Aorta (tissue), 5 donors: ENCODE data around the gene SLC6A17. TPM values are rescaled to one million over a fixed set of nuclear protein-coding genes. Genes with fewer than 3 reads are reported as not detected.

Source experiments
- ATAC-seq: fragments of 200-7000 bp; cut with Tn5 transposase; one replicate; pipeline ENCODE4 v1.9.1; 2022; ENCODE audit warnings: moderate library complexity; ENCODE audit not compliant: low FRiP score
- DNase-seq, 2 donors: peaks; one replicate each; pipeline ENCODE4 v3.0.0-alpha.2; 2020
- H3K27ac ChIP-seq, 2 donors: one replicate each; pipeline ENCODE4 v1.5.1; 2013; ENCODE audit warnings: low read length in 2 of 2, mild to moderate bottlenecking in 2 of 2, moderate library complexity in 2 of 2, control low read depth in 1 of 2, inconsistent platforms in 1 of 2, low read depth in 1 of 2
- H3K27me3 ChIP-seq, 2 donors: one replicate each; pipeline ENCODE4 v1.6.1; 2013; ENCODE audit warnings: control low read depth in 1 of 2, low read length in 1 of 2, mild to moderate bottlenecking in 1 of 2, moderate library complexity in 1 of 2; ENCODE audit not compliant: insufficient read depth in 2 of 2, control insufficient read depth in 1 of 2
- H3K36me3 ChIP-seq, 2 donors: one replicate each; pipeline ENCODE4 v1.6.1; 2013; ENCODE audit warnings: control low read depth in 1 of 2, low read length in 1 of 2, mild to moderate bottlenecking in 1 of 2; ENCODE audit not compliant: insufficient read depth in 2 of 2, control insufficient read depth in 1 of 2
- H3K4me1 ChIP-seq, 2 donors: one replicate each; pipeline ENCODE4 v1.6.1; 2013; ENCODE audit warnings: low read length in 2 of 2, control low read depth in 1 of 2, mild to moderate bottlenecking in 1 of 2, moderate library complexity in 1 of 2; ENCODE audit not compliant: insufficient read depth in 2 of 2, control insufficient read depth in 1 of 2
- H3K4me3 ChIP-seq, 2 donors: one replicate each; pipeline ENCODE4 v1.5.1; 2013; ENCODE audit warnings: low read length in 2 of 2, control low read depth in 1 of 2, mild to moderate bottlenecking in 1 of 2
- H3K9me3 ChIP-seq: one replicate; pipeline ENCODE4 v1.6.1; 2013; ENCODE audit warnings: mild to moderate bottlenecking, low read length; ENCODE audit not compliant: control insufficient read depth
- WGBS, 2 donors: extraction: QIAGEN DNeasy Blood & Tissue Kit; methylation state at CpG; one replicate each; pipeline ENCODE4 v1.1.7; 2013; 5-methylcytosine and 5-hydroxymethylcytosine counted together
- intact Hi-C, 2 donors: fragments of 100-400 bp; cut with DNase I; formaldehyde crosslinking; loops; one replicate each; pipeline versions ENCODE4 v1.14.2 to v1.15.0; 2022
- polyA plus RNA-seq, 2 donors: library from polyadenylated mRNA; stranded (reverse); fragments of 200-250 nt; gene quantifications; one replicate each; pipeline ENCODE4 v1.2.3, GENCODE V29; 2013
- total RNA-seq, 2 donors: library from RNA; stranded (reverse); fragmentation: NEBNext Ultra II Directional; extraction: Animal tissue kit (Norgen Biotek cat#: 25700); gene quantifications; one replicate each; pipeline ENCODE4 v1.2.1, GENCODE V29; 2021
- donor health status: healthy with polysubstance abuse.
- donor health status: Bipolar disorder and iron deficiency.
- donor health status: DM: no; HTN: no; CAD: no.
- donor health status: DM: no; HTN: no; CAD: no.
- donor health status: DM: yes; HTN: yes; CAD: no.

The SLC6A17 gene
- total and polyA plus RNA-seq, 4 donors = 0.18 to 0.49 (median 0.21) TPM; not detected in 1

DNA sequence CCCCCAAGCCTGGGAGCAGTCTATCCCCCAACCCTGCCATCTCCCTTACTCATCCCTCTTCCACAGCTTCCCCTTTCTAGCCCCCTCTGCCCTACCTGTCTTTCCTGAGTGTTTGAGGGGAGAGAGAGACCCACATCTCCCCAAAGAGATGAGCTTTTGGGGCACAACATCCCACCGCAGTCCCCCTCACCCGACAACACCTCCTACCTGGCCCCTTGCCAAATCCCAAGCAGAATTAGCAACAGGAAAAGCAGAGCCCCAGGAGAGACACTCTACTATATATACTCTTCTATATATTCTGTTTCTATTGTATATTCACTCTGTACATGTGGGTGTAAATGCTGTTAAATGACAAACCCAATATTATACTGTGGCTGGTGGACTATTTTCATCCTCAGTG lies 49.9 kb downstream of the SLC6A17 start:
- Histone ChIP-seq H3K27me3 (no peaks in the 10 kb centered on the region), H3K36me3 (no peaks in the 10 kb centered on the region), H3K9me3 (no peaks in the 10 kb centered on the region), H3K27ac (no peak overlapping the region), H3K4me3 (no peak overlapping the region), H3K4me1 (no peaks in the 10 kb centered on the region)
- WGBS, 2 donors = 15 to 20% methylated on average over 2 of the region's 2 CpGs
- ATAC-seq (no peak), DNase-seq (no peak)
- intact Hi-C loops = loop anchor here in 1 of 2 donors (10.0 kb wide), 1 partner anchor 295 kb away; no protein-coding TSS in a partner anchor

DNA sequence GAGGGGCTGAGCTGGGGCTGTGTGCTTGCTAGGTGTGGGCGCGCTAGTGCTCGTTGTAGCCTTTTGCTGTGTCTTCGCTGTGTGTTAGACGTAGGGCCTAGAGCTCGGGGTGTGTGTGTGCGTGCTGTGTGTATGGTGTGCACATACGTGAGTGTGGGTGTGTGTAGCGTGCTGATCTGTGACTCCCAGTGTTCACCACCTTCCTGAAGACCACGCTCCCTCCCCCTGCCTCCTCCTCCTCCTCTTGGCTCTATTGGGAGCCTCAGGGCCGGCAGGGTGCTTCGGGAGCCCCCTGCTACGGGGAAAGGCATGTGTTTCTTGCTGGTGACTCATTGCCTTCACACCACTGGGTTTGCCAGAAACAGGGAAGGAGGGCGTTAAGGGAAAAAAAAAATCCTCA lies 50.4 kb downstream of the SLC6A17 start:
- Histone ChIP-seq H3K4me3 (no peak overlapping the region), H3K27me3 (no peaks in the 10 kb centered on the region), H3K27ac (no peak overlapping the region), H3K9me3 (no peaks in the 10 kb centered on the region), H3K36me3 (no peaks in the 10 kb centered on the region), H3K4me1 (no peaks in the 10 kb centered on the region)
- WGBS, 2 donors = 65% methylated on average over 14 of the region's 14 CpGs
- DNase-seq (no peak), ATAC-seq (no peak)
- intact Hi-C loops = loop anchor here in 1 of 2 donors (10.0 kb wide), 1 partner anchor 294 kb away; no protein-coding TSS in a partner anchor

DNA sequence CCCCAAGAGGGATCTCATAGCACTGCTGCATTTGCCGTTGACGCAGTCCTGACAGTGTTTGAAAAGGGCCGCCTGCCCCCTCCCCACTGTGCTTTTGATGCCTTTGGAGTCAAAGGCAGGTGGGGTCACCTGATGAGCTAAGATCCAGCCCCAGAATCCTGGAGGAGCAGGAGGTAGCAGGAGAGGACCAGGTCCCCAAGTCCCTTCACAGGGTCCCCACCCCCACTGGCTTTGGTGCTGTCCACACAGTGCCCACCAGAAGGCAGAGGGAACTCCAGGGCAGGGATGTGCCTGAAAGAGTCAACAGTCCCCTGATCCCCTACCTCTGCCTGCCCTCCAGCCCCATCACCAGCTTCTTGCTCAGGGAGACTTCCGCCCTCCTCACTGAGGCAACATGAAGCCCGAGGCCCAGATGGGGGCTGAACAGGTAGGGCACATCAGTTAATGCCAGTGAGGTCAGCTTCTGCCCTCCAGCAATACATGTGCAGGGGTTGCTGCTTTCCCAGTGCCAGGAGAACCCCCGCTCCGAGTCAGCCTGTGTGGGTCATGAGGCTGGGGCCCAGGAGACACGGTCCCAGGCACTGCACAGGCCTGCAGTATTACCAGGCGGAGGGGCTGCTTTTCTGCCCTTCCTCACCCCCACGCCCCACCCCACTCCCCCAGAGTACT lies 51.0 kb downstream of the SLC6A17 start:
- WGBS, 2 donors = 92 to 97% methylated on average over 10 of the region's 10 CpGs
- DNase-seq (no peak), ATAC-seq (no peak)
- Histone ChIP-seq H3K36me3 (no peaks in the 10 kb centered on the region), H3K27ac (no peak overlapping the region), H3K4me3 (no peak overlapping the region), H3K4me1 (no peaks in the 10 kb centered on the region), H3K9me3 (no peaks in the 10 kb centered on the region), H3K27me3 (no peaks in the 10 kb centered on the region)
- intact Hi-C loops = loop anchor here in 1 of 2 donors (10.0 kb wide), 1 partner anchor 294 kb away; no protein-coding TSS in a partner anchor

DNA sequence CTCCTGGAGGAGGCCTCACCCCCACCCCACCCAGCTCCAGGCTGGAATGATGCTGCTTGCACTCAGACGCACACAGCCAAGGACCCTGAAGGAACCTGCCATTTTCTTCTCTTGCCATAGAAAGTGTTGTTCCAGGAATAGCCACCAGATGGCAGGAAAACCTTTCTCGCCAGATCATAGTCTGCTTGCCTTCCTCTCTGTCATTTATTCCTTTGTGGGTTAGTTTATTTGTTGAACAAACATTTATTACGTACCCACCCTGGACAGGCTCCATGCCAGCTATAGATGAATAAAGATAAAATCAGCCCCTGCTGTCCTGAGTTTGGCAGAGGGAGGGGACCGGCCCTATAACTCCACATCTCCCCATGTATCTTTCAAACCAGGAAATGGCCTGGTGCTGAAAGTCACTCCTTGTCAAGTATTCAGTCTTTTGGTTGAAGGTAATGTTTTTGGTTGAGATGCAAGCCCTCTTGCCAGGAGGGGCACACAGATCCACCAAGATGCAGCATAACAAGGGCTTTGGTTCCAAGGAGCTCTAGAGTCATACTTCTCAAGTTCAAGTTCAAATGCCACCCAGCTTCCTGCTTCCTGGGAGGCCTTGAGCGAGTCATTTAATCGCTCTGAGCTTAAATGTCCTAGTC lies 52.8 kb downstream of the SLC6A17 start:
- Histone ChIP-seq H3K4me3 (no peak overlapping the region), H3K27ac (no peak overlapping the region), H3K4me1 (no peaks in the 10 kb centered on the region), H3K9me3 (no peaks in the 10 kb centered on the region), H3K27me3 (no peaks in the 10 kb centered on the region), H3K36me3 (no peaks in the 10 kb centered on the region)
- no peak for DNase-seq
- peak; percentile 47 for ATAC-seq
- intact Hi-C loops = loop anchor here (2.0 to 10.0 kb wide), 2 partner anchors 258 to 292 kb away; no protein-coding TSS in a partner anchor
- WGBS, 2 donors = 34 to 37% methylated on average over 6 of the region's 6 CpGs

DNA sequence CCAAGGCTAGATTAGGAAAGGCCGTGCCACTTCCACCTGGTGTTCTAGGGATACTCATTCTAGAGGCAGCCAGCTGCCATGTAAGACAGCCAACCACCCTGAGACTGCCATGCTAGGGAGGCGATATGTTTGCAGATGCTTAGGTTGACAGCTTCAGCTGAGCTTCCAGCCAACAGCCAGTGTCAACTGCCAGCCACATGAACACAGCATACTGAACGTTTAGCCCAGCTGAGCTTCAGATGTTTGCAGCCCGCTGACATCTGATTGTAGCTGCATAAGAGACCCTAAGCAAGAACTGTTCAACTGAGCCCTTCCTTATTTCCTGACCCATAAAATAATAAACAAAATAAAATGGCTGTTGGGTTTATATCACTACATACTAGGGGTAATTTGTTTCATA lies 54.9 kb downstream of the SLC6A17 start:
- no peaks in the 10 kb centered on the region for H3K36me3 ChIP-seq
- no peaks in the 10 kb centered on the region for H3K9me3 ChIP-seq
- H3K27ac ChIP-seq = no peak overlapping the region
- 86% methylated on average over 4 of the region's 4 CpGs for WGBS, 2 donors
- no peaks in the 10 kb centered on the region for H3K27me3 ChIP-seq
- no peak overlapping the region for H3K4me3 ChIP-seq
- H3K4me1 ChIP-seq = no peaks in the 10 kb centered on the region
- ATAC-seq = no peak
- intact Hi-C loops = loop anchor here in 1 of 2 donors (5.0 to 10.0 kb wide), 2 partner anchors 202 to 290 kb away; partner anchors contain the start of gene LAMTOR5
- DNase-seq = no peak

DNA sequence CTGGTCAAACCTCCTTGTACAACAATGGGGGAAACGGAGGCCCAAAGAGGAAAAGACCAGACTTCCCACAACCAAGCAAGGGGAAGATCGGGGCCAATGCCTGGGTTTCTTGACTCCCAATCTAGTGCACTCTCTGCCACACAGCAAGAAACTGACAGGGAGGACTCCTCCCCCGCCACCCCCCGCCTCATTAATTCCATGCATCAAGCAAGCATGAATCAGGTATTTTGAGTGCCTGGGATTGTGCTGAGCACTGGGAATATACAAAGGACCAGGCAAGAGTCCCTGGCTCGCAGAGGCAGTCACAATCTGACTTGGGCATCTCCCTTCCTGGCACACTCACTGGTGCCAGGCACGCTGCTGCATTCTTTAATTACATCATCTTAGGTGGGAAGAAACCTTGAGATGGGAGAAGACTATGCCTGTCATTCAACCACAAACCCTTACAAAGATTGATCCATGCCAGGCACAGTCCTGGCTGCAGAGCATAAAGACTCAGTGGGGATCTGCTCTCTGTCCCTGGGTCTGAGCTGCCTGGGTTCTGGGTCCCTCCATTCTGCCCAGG lies 55.4 kb downstream of the SLC6A17 start:
- intact Hi-C loops = loop anchor here in 1 of 2 donors (2.0 to 10.0 kb wide), 3 partner anchors 202 to 289 kb away; partner anchors contain the start of gene LAMTOR5
- ATAC-seq (no peak), DNase-seq (no peak)
- WGBS, 2 donors = 69 to 74% methylated on average over 6 of the region's 6 CpGs
- Histone ChIP-seq H3K36me3 (no peaks in the 10 kb centered on the region), H3K27me3 (no peaks in the 10 kb centered on the region), H3K9me3 (no peaks in the 10 kb centered on the region), H3K4me3 (no peak overlapping the region), H3K4me1 (no peaks in the 10 kb centered on the region), H3K27ac (no peak overlapping the region)

DNA sequence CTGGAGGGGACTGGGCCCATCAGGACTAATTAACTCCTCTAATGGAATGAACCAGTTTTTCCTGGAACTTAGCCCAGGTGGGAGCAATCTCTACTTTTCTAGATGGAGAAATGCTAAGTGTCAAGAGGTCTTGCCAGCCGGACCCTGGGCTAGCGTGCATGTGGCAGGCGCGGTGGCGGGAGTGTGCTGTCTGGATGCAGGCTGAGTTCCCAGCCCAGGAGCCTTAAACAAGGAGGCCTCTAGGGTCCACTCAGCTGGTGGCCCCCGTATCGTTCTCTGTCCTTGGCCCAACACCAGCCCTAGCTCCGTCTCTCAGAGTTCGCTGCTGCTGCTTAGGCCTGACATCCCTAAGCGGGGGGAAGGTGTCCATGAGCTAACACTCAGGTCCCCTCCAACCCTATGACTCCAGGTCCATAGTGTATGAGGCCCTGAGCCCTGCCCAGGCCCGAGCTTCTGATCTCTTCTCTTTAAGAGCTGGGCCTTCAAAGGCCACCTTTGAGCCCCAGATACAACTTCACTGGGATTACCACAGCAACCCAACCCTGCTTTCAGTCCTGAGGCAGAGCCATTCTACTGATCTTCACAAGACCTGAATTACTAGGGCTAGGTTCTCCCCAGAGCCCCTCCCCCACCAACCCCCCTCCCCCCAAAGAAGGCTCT lies 56.1 kb downstream of the SLC6A17 start:
- Histone ChIP-seq H3K4me3 (no peak overlapping the region), H3K27ac (no peak overlapping the region), H3K27me3 (no peaks in the 10 kb centered on the region), H3K4me1 (no peaks in the 10 kb centered on the region), H3K36me3 (no peaks in the 10 kb centered on the region), H3K9me3 (no peaks in the 10 kb centered on the region)
- no peak for ATAC-seq
- no peak for DNase-seq
- intact Hi-C loops = loop anchor here in 1 of 2 donors (2.0 to 10.0 kb wide), 3 partner anchors 201 to 288 kb away; partner anchors contain the start of gene LAMTOR5
- 93 to 94% methylated on average over 10 to 11 of the region's 11 CpGs for WGBS, 2 donors

DNA sequence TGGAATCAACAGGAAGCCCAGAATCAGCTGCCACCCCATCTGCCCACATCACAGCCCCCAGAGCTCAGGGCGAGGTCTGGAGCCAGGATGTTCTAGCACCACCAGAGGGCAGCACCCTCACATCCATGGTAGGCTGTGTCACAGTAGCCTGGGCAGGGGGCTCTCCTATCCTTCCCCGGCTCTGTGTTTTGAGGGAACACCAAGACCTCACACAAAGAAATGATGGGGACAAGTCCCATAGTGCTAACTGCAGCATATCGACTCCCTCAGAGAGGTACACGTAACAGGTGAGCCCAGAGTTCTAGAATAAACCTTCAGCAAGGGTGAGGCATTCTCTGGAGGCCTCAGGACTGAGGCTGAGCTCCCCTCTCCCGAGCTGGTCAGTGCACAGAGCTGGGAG lies 57.5 kb downstream of the SLC6A17 start:
- no peaks in the 10 kb centered on the region for H3K27me3 ChIP-seq
- H3K36me3 ChIP-seq = no peaks in the 10 kb centered on the region
- H3K9me3 ChIP-seq = no peaks in the 10 kb centered on the region
- ATAC-seq (peak; percentile 60), DNase-seq (peak; percentile 73 to 92)
- no peaks in the 10 kb centered on the region for H3K4me1 ChIP-seq
- intact Hi-C loops = loop anchor here (1.0 to 10.0 kb wide), 4 partner anchors 104 to 287 kb away; partner anchors contain the start of gene LAMTOR5 (in 1 of the 2)
- no peak overlapping the region for H3K4me3 ChIP-seq
- H3K27ac ChIP-seq = no peak overlapping the region
- WGBS, 2 donors = 24 to 28% methylated on average over 5 of the region's 5 CpGs
